CD4-positive, alpha-beta T cell (primary cell): ENCODE results near the gene ST6GAL1. TPM values are rescaled to one million over a fixed set of nuclear protein-coding genes. Genes with fewer than 3 reads are reported as not detected.
"Not testable (repeated sequence)": the region's sequence is repeated elsewhere in the genome, so short reads cannot be mapped to it uniquely, and the experiment has no call there.

Source experiments
- ATAC-seq: fragments of 200-7000 bp; cut with Tn5 transposase; one replicate; pipeline ENCODE4 v1.10.0; 2022; ENCODE audit warnings: mild to moderate bottlenecking; ENCODE audit not compliant: poor library complexity
- CTCF ChIA-PET: fragments of 350-600 bp; sonication (Branson Sonifier 250); formaldehyde crosslinking; loops from one replicate; lab custom pipeline; 2021; ENCODE audit warnings: antibody characterized with exemption, inconsistent platforms; lab: Charles Lee
- POLR2A ChIA-PET: fragments of 350-600 bp; sonication (Branson Sonifier 250); formaldehyde crosslinking; loops from one replicate; lab custom pipeline; 2021; ENCODE audit warnings: antibody characterized with exemption, inconsistent platforms; lab: Charles Lee
- DNase-seq, 14 experiments: peaks; one replicate each; pipeline ENCODE4 v3.0.0-alpha.2; 2013 to 2020; ENCODE audit warnings: mixed read lengths in 2 of 14
- H3K27ac ChIP-seq, 2 donors: one replicate each; pipeline versions ENCODE4 v1.5.1 to v1.7.0; 2013; ENCODE audit warnings: low read length in 2 of 2, low read depth in 1 of 2, mild to moderate bottlenecking in 1 of 2
- H3K27me3 ChIP-seq, 2 experiments: 1 replicate in 1 of 2; 2 replicates in 1 of 2; pipeline versions ENCODE4 v1.6.1 to v1.7.0; 2013; ENCODE audit warnings: low read length in 2 of 2, control low read depth in 1 of 2, mild to moderate bottlenecking in 1 of 2, moderate library complexity in 1 of 2; ENCODE audit not compliant: insufficient read depth in 2 of 2, control insufficient read depth in 1 of 2
- H3K36me3 ChIP-seq: one replicate; pipeline ENCODE4 v1.6.1; 2013; ENCODE audit warnings: low read length, control low read depth; ENCODE audit not compliant: insufficient read depth
- H3K4me1 ChIP-seq: one replicate; pipeline ENCODE4 v1.6.1; 2013; ENCODE audit warnings: low read length, control low read depth; ENCODE audit not compliant: insufficient read depth
- H3K4me3 ChIP-seq: one replicate; pipeline ENCODE4 v1.5.1; 2013; ENCODE audit warnings: mild to moderate bottlenecking, low read length, moderate library complexity
- H3K9me3 ChIP-seq, 2 experiments: 1 replicate in 1 of 2; 2 replicates in 1 of 2; pipeline versions ENCODE4 v1.6.1 to v1.7.0; 2013; ENCODE audit warnings: low read length in 2 of 2, mild to moderate bottlenecking in 2 of 2, control low read depth in 1 of 2, moderate library complexity in 1 of 2; ENCODE audit not compliant: control insufficient read depth in 1 of 2, insufficient read depth in 1 of 2
- H3K27ac Mint-ChIP-seq: one replicate; pipeline ENCODE4 v1.8.0; 2020; ENCODE audit warnings: mixed read lengths
- H3K27me3 Mint-ChIP-seq: one replicate; pipeline ENCODE4 v1.8.0; 2021; ENCODE audit warnings: mixed read lengths
- H3K36me3 Mint-ChIP-seq: one replicate; pipeline ENCODE4 v1.8.0; 2021; ENCODE audit warnings: low read depth, mixed read lengths
- H3K4me1 Mint-ChIP-seq: one replicate; pipeline ENCODE4 v1.8.0; 2021; ENCODE audit warnings: low read depth, mixed read lengths
- H3K4me3 Mint-ChIP-seq: one replicate; pipeline ENCODE4 v1.8.0; 2020; ENCODE audit warnings: mild to moderate bottlenecking, mixed read lengths
- H3K9me3 Mint-ChIP-seq: one replicate; pipeline ENCODE4 v1.8.0; 2020; ENCODE audit warnings: mixed read lengths
- CTCF ChIP-seq: fragments of 200-600 bp; IDR thresholded peaks from one replicate; pipeline ENCODE4 v1.8.0; 2022; ENCODE audit warnings: antibody characterized with exemption, mild to moderate bottlenecking
- intact Hi-C, 2 experiments: fragments of 100-400 bp; cut with DNase I in 1 of 2; cut with micrococcal nuclease in 1 of 2; formaldehyde crosslinking; loops; one replicate each; pipeline versions ENCODE4 v1.15.1 to v1.9.0; 2023 to 2025; cut with DNase I, micrococcal nuclease
- total RNA-seq, 174 experiments: library from RNA in 2 of 174; stranded (reverse) in 2 of 174; gene quantifications; one replicate each; pipeline ENCODE4 v1.2.3 and lab custom pipeline; 2021 to 2026

Gene ST6GAL1
- total RNA-seq, 2 experiments from 2014 or later, result 27.6 to 29.1 TPM

GRCh38 chr3:186901135-186901734 is 29.1 kb upstream of the ST6GAL1 start:
- Mint-ChIP-seq H3K4me1 (peaks cover 27% of the 10 kb centered on the region), H3K9me3 (peaks cover 5% of the 10 kb centered on the region), H3K4me3 (peak overlapping the region; percentile 49), H3K27me3 (no peaks in the 10 kb centered on the region), H3K27ac (peak overlapping the region; percentile 84), H3K36me3 (peaks cover 36% of the 10 kb centered on the region)
- intact Hi-C loops, result no loop called here
- Histone ChIP-seq H3K9me3 (peaks cover 0 to 4% of the 10 kb centered on the region in 2 experiments), H3K36me3 (no peaks in the 10 kb centered on the region), H3K27ac (no peak overlapping the region), H3K4me1 (peaks cover 7% of the 10 kb centered on the region), H3K27me3 (no peaks in the 10 kb centered on the region), H3K4me3 (no peak overlapping the region)
- no peak for TF ChIP-seq CTCF
- ATAC-seq (peak; percentile 71), DNase-seq (peak in 2 of 14 experiments; percentile 15 to 54)
- ChIA-PET POLR2A (interaction anchor here (0.7 to 1.9 kb wide), 4 partner anchors 8 to 52 kb away, joined by 3 to 9 read pairs (median 5); no protein-coding TSS in a partner anchor), CTCF (interaction anchor here (1.0 kb wide), 1 partner anchor 23 kb away, joined by 3 read pairs; no protein-coding TSS in a partner anchor)

GRCh38 chr3:186902154-186902553 is 28.2 kb upstream of the ST6GAL1 start:
- Mint-ChIP-seq H3K27ac (no peak overlapping the region), H3K9me3 (peaks cover 10% of the 10 kb centered on the region), H3K27me3 (no peaks in the 10 kb centered on the region), H3K4me3 (no peak overlapping the region), H3K4me1 (peaks cover 35% of the 10 kb centered on the region), H3K36me3 (peaks cover 45% of the 10 kb centered on the region)
- H3K27me3 ChIP-seq, result no peaks in the 10 kb centered on the region
- no peak for TF ChIP-seq CTCF
- no peaks in the 10 kb centered on the region for H3K36me3 ChIP-seq
- H3K4me3 ChIP-seq, result no peak overlapping the region
- intact Hi-C loops, result no loop called here
- CTCF ChIA-PET, result no interaction called here
- peaks cover 7% of the 10 kb centered on the region for H3K4me1 ChIP-seq
- no peak for ATAC-seq
- peaks cover 4% of the 10 kb centered on the region in 2 experiments for H3K9me3 ChIP-seq
- H3K27ac ChIP-seq, result no peak overlapping the region
- no peak for DNase-seq
- POLR2A ChIA-PET, result interaction anchor here (0.7 kb wide), 1 partner anchor 11 kb away, joined by 3 read pairs; no protein-coding TSS in a partner anchor

GRCh38 chr3:186902713-186903112 is 27.6 kb upstream of the ST6GAL1 start:
- DNase-seq, result no peak
- ChIA-PET CTCF (no interaction called here), POLR2A (no interaction called here)
- intact Hi-C loops, result no loop called here
- Mint-ChIP-seq H3K4me3 (no peak overlapping the region), H3K27ac (peak overlapping the region; percentile 16), H3K36me3 (peaks cover 50% of the 10 kb centered on the region), H3K27me3 (no peaks in the 10 kb centered on the region), H3K4me1 (peaks cover 41% of the 10 kb centered on the region), H3K9me3 (peaks cover 11% of the 10 kb centered on the region)
- peaks cover 4 to 7% of the 10 kb centered on the region in 2 experiments for H3K9me3 ChIP-seq
- no peak overlapping the region for H3K4me3 ChIP-seq
- H3K27me3 ChIP-seq, result no peaks in the 10 kb centered on the region
- TF ChIP-seq CTCF, result no peak
- no peaks in the 10 kb centered on the region for H3K36me3 ChIP-seq
- no peak for ATAC-seq
- peaks cover 8% of the 10 kb centered on the region for H3K4me1 ChIP-seq
- no peak overlapping the region for H3K27ac ChIP-seq

- H3K4me1 ChIP-seq, result peaks cover 15% of the 10 kb centered on the region
- ATAC-seq, intact Hi-C loops, H3K36me3 ChIP-seq, H3K27ac ChIP-seq, H3K27me3 Mint-ChIP-seq, H3K9me3 ChIP-seq, POLR2A ChIA-PET, H3K4me3 ChIP-seq, H3K4me3 Mint-ChIP-seq, DNase-seq, H3K27me3 ChIP-seq, H3K27ac Mint-ChIP-seq: not testable (repeated sequence)
- Mint-ChIP-seq H3K4me1 (peaks cover 50% of the 10 kb centered on the region), H3K36me3 (peaks cover 60% of the 10 kb centered on the region), H3K9me3 (peaks cover 15% of the 10 kb centered on the region)
- CTCF ChIA-PET, result interaction anchor here (0.7 kb wide), 1 partner anchor 904 kb away, joined by 3 read pairs; no protein-coding TSS in a partner anchor
Measured at GRCh38 chr3:186903676-186904075, 26.6 kb upstream of the ST6GAL1 start.

- H3K36me3 ChIP-seq, CTCF ChIA-PET, H3K4me3 Mint-ChIP-seq, H3K27me3 ChIP-seq, H3K27me3 Mint-ChIP-seq, DNase-seq, intact Hi-C loops, ATAC-seq, H3K4me3 ChIP-seq, H3K27ac ChIP-seq: not testable (repeated sequence)
- Mint-ChIP-seq H3K36me3 (peaks cover 72% of the 10 kb centered on the region), H3K4me1 (peaks cover 44% of the 10 kb centered on the region), H3K27ac (peak overlapping the region; percentile 98), H3K9me3 (peaks cover 18% of the 10 kb centered on the region)
- H3K9me3 ChIP-seq, result peaks cover 7 to 28% of the 10 kb centered on the region in 2 experiments
- POLR2A ChIA-PET, result interaction anchor here (0.6 to 3.7 kb wide), 3 partner anchors 24 to 484 kb away, joined by 3 to 80 read pairs (median 3); partner anchors contain the start of gene ST6GAL1
- peaks cover 31% of the 10 kb centered on the region for H3K4me1 ChIP-seq
Measured at GRCh38 chr3:186907075-186907474, 23.3 kb upstream of the ST6GAL1 start.
